Measurements from ENCODE around the gene NHEJ1. TPM values are rescaled to one million over a fixed set of nuclear protein-coding genes. Genes with fewer than 3 reads are reported as not detected.

The NHEJ1 gene
- total RNA-seq, 2 experiments from 2014 or later: 12.7 to 14.3 TPM

- no peak overlapping the region for H3K4me3 ChIP-seq (ENCODE audit: low read depth, low read length, poor library complexity, severe bottlenecking)
- no peaks in the 10 kb centered on the region for H3K36me3 ChIP-seq (ENCODE audit: insufficient read depth, low read length)
- H3K4me2 ChIP-seq (ENCODE audit: low read length): no peak overlapping the region
- CTCF ChIA-PET (ENCODE audit: unreplicated experiment): no interaction called here
- no peak for DNase-seq (ENCODE audit: low spot score)
- POLR2A ChIA-PET: interaction anchor here (0.7 kb wide), 1 partner anchor 128 kb away, joined by 3 read pairs; no protein-coding TSS in a partner anchor
- H4K20me1 ChIP-seq (ENCODE audit: insufficient read depth, low read length): no peaks in the 10 kb centered on the region
- H3K9me3 ChIP-seq (ENCODE audit: low read length): no peaks in the 10 kb centered on the region
- intact Hi-C loops (cut with micrococcal nuclease; ENCODE audit: unreplicated experiment): no loop called here
- no peaks in the 10 kb centered on the region for H3K9me2 ChIP-seq (ENCODE audit: insufficient read depth, low read length)
- TF ChIP-seq CTCF (conservative IDR thresholded peaks at IDR 0.05; ENCODE audit: low read length): no peak
- TF ChIP-seq EZH2phosphoT487 (IDR thresholded peaks at IDR 0.05; ENCODE audit: borderline replicate concordance, low read depth, low read length): no peak
- H3K27ac ChIP-seq (ENCODE audit: low read depth, low read length, poor library complexity, severe bottlenecking): no peak overlapping the region
- no peak overlapping the region for H2AFZ ChIP-seq (ENCODE audit: low read length)
- no TSS peak for BruUV-seq (replicated peaks)
- H3K4me1 ChIP-seq (ENCODE audit: insufficient read depth, low read length, poor library complexity, severe bottlenecking): no peaks in the 10 kb centered on the region
- no peaks in the 10 kb centered on the region for H3K79me2 ChIP-seq (ENCODE audit: insufficient read depth, low read depth, low read length)
These were observed 73.3 kb downstream of the NHEJ1 start for GRCh38 chr2:219087361-219087760.

- CTCF ChIA-PET (ENCODE audit: unreplicated experiment): no interaction called here
- no TSS peak for BruUV-seq (replicated peaks)
- Histone ChIP-seq H3K36me3 (ENCODE audit: insufficient read depth, low read length) (no peaks in the 10 kb centered on the region), H4K20me1 (ENCODE audit: insufficient read depth, low read length) (no peaks in the 10 kb centered on the region), H3K4me3 (ENCODE audit: low read depth, low read length, poor library complexity, severe bottlenecking) (no peak overlapping the region), H3K4me2 (ENCODE audit: low read length) (no peak overlapping the region), H3K9me3 (ENCODE audit: low read length) (no peaks in the 10 kb centered on the region), H2AFZ (ENCODE audit: low read length) (no peak overlapping the region), H3K27ac (ENCODE audit: low read depth, low read length, poor library complexity, severe bottlenecking) (no peak overlapping the region), H3K9me2 (ENCODE audit: insufficient read depth, low read length) (no peaks in the 10 kb centered on the region), H3K4me1 (ENCODE audit: insufficient read depth, low read length, poor library complexity, severe bottlenecking) (peaks cover 6% of the 10 kb centered on the region), H3K79me2 (ENCODE audit: insufficient read depth, low read depth, low read length) (no peaks in the 10 kb centered on the region)
- POLR2A ChIA-PET: no interaction called here
- TF ChIP-seq EZH2phosphoT487 (IDR thresholded peaks at IDR 0.05; ENCODE audit: borderline replicate concordance, low read depth, low read length) (no peak), CTCF (conservative IDR thresholded peaks at IDR 0.05; ENCODE audit: low read length) (no peak)
- intact Hi-C loops (cut with micrococcal nuclease; ENCODE audit: unreplicated experiment): no loop called here
- no peak for DNase-seq (ENCODE audit: low spot score)
These were observed 74.4 kb downstream of the NHEJ1 start for GRCh38 chr2:219086196-219086595.

- H3K36me3 ChIP-seq (ENCODE audit: insufficient read depth, low read length): no peaks in the 10 kb centered on the region
- POLR2A ChIA-PET: interaction anchor here (0.7 kb wide), 2 partner anchors 9 to 57 kb away, joined by 3 to 6 read pairs; no protein-coding TSS in a partner anchor
- TF ChIP-seq EZH2phosphoT487 (IDR thresholded peaks at IDR 0.05; ENCODE audit: borderline replicate concordance, low read depth, low read length) (no peak), CTCF (conservative IDR thresholded peaks at IDR 0.05; ENCODE audit: low read length) (no peak)
- H3K9me3 ChIP-seq (ENCODE audit: low read length): no peaks in the 10 kb centered on the region
- no peaks in the 10 kb centered on the region for H3K79me2 ChIP-seq (ENCODE audit: insufficient read depth, low read depth, low read length)
- BruUV-seq (replicated peaks): no TSS peak
- H3K9me2 ChIP-seq (ENCODE audit: insufficient read depth, low read length): no peaks in the 10 kb centered on the region
- no peak overlapping the region for H2AFZ ChIP-seq (ENCODE audit: low read length)
- peaks cover 7% of the 10 kb centered on the region for H3K4me1 ChIP-seq (ENCODE audit: insufficient read depth, low read length, poor library complexity, severe bottlenecking)
- intact Hi-C loops (cut with micrococcal nuclease; ENCODE audit: unreplicated experiment): no loop called here
- CTCF ChIA-PET (ENCODE audit: unreplicated experiment): no interaction called here
- no peaks in the 10 kb centered on the region for H4K20me1 ChIP-seq (ENCODE audit: insufficient read depth, low read length)
- H3K4me2 ChIP-seq (ENCODE audit: low read length): no peak overlapping the region
- no peak overlapping the region for H3K4me3 ChIP-seq (ENCODE audit: low read depth, low read length, poor library complexity, severe bottlenecking)
- DNase-seq (ENCODE audit: low spot score): no peak
- H3K27ac ChIP-seq (ENCODE audit: low read depth, low read length, poor library complexity, severe bottlenecking): no peak overlapping the region
These were observed 75.8 kb downstream of the NHEJ1 start for GRCh38 chr2:219084791-219085190.
